Upper lobe of right lung (tissue), 1 donor: Measurements from ENCODE around the gene NPAS3. TPM values are rescaled to one million over a fixed set of nuclear protein-coding genes. Genes with fewer than 3 reads are reported as not detected.

Experiments
- ATAC-seq: fragments of 200-7000 bp; cut with Tn5 transposase; one replicate; pipeline ENCODE4 v1.9.1; 2020; ENCODE audit warnings: mild to moderate bottlenecking, moderate library complexity
- DNase-seq: peaks from one replicate; pipeline ENCODE4 v3.0.0-alpha.2; 2020
- H3K27ac ChIP-seq: fragments of 200-600 bp; one replicate; pipeline ENCODE4 v1.8.0; 2022
- H3K27me3 ChIP-seq: fragments of 200-600 bp; one replicate; pipeline ENCODE4 v1.8.0; 2022; ENCODE audit warnings: mild to moderate bottlenecking
- H3K36me3 ChIP-seq: fragments of 200-600 bp; one replicate; pipeline ENCODE4 v1.8.0; 2022
- H3K4me1 ChIP-seq: fragments of 200-600 bp; one replicate; pipeline ENCODE4 v1.8.0; 2022
- H3K4me3 ChIP-seq: fragments of 200-600 bp; one replicate; pipeline ENCODE4 v1.8.0; 2022; ENCODE audit warnings: mild to moderate bottlenecking
- H3K9me3 ChIP-seq: fragments of 200-600 bp; one replicate; pipeline ENCODE4 v1.8.0; 2022
- intact Hi-C: fragments of 100-400 bp; cut with DNase I; formaldehyde crosslinking; loops from one replicate; pipeline ENCODE4 v1.11.0; 2022
- total RNA-seq: library from RNA; stranded (reverse); fragmentation: NEBNext Ultra II Directional; extraction: Animal tissue kit (Norgen Biotek cat#: 25700); gene quantifications from one replicate; pipeline ENCODE4 v1.2.1, GENCODE V29; 2021
- TF ChIP-seq, protein P1 (sequence below): fragments of 200-600 bp; IDR thresholded peaks from one replicate; pipeline ENCODE4 v1.8.0; 2022; ENCODE audit warnings: antibody characterized with exemption
- donor health status: DM: no; HTN: yes; CAD: no; lungs with severe emphysema.

Gene NPAS3
- total RNA-seq, 1 donor from 2014 or later = 1.2 TPM

DNA sequence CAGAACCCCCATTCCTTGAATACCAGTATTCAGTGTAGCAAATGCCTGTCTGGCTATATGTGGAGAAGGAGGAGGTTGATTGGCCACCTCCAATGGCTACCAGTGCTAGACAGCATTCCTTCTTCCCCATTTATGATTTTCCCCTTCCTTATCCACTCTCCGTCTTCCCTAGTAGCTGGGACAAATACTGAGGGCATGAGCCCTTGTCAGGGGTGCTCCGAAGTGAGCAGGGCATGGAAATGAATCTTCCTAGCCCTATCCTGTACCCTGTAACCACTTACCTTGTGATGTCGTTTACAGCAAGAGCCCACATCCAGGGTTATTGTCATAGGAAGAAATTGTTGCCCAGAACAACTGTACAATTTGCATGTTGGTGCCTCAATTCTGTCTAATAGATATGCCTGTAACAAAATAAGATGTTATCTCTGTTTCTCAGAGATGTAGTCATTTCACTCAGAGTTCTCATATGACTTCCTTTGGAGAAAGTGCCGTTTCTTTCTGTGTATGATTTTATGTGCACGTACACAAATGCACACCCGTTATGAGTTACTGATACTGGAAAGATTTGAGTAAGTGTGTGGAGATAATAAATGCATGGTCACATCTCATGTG, 588.5 kb downstream of the NPAS3 start:
- no peaks in the 10 kb centered on the region for H3K9me3 ChIP-seq
- TF ChIP-seq, protein P1, sequence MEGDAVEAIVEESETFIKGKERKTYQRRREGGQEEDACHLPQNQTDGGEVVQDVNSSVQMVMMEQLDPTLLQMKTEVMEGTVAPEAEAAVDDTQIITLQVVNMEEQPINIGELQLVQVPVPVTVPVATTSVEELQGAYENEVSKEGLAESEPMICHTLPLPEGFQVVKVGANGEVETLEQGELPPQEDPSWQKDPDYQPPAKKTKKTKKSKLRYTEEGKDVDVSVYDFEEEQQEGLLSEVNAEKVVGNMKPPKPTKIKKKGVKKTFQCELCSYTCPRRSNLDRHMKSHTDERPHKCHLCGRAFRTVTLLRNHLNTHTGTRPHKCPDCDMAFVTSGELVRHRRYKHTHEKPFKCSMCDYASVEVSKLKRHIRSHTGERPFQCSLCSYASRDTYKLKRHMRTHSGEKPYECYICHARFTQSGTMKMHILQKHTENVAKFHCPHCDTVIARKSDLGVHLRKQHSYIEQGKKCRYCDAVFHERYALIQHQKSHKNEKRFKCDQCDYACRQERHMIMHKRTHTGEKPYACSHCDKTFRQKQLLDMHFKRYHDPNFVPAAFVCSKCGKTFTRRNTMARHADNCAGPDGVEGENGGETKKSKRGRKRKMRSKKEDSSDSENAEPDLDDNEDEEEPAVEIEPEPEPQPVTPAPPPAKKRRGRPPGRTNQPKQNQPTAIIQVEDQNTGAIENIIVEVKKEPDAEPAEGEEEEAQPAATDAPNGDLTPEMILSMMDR = no peak
- intact Hi-C loops = no loop called here
- H3K27me3 ChIP-seq = no peaks in the 10 kb centered on the region
- DNase-seq = no peak
- H3K4me1 ChIP-seq = peaks cover 6% of the 10 kb centered on the region
- no peak for ATAC-seq
- H3K4me3 ChIP-seq = no peak overlapping the region
- H3K36me3 ChIP-seq = no peaks in the 10 kb centered on the region
- no peak overlapping the region for H3K27ac ChIP-seq

DNA sequence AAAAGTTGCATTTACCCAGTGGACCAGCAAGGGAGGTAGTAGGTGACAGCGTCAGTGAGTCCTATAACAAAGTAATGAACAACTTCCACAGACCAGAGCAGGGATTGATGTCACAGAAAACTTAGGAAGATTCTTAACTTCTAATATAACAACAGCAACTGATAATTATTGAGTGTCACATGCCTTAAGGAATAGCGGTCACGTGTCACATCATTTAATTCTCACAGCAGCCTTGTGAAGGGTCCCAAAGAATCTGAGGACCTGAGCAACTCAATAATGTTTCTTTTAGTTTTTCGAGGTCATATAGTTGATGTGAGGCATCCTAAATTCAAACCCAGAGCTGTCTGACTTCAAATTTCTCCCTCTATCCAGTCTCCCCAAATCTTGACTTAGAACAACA, 590.0 kb downstream of the NPAS3 start:
- DNase-seq = no peak
- Histone ChIP-seq H3K4me1 (peaks cover 6% of the 10 kb centered on the region), H3K27me3 (no peaks in the 10 kb centered on the region), H3K27ac (no peak overlapping the region), H3K9me3 (no peaks in the 10 kb centered on the region), H3K4me3 (no peak overlapping the region), H3K36me3 (no peaks in the 10 kb centered on the region)
- TF ChIP-seq, protein P1 = no peak
- intact Hi-C loops = no loop called here
- ATAC-seq = no peak

DNA sequence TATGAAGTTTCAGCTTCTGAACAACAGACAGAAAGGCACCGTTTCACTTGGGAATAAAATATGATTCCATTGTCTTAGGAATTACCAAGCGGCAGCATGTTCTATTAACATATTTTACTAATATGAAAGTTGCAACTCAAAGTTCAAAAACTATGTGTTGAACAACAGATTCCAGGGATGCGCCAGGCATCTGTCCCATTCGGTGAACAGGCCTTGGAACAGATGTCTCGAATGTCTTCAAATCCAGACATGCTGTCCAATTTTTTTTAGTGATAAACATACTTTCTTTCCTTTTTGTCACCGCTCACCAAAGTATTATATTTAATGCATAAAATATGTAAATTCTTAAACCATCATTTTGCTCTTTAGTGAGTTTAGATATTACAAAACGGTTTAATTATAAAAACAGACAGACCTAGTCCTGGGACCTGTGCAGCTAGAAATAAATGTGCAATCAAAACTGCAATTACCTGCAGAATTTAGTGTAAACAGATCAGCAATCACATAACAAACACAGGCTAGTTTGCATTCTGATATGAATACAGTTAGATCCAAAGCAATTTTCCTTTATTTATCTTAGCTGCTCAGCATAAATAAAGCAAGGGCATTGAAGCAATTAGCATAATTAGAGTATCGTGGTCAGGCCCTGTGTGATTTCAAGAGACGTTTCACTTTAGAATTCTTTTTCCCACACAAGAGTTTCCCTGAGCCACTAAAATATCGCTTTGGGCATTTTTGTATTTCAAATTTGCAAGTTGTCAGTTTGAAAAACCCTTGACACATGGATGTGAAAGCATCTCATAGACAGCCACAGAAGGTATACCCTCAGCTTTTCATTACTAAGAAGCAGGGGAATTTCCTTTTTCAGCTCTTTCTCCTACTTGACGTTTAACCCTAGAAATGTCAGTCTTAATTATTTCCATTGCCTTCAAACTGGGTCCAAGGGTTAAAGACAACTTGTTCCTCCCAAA, 591.4 kb downstream of the NPAS3 start:
- H3K27ac ChIP-seq = no peak overlapping the region
- ATAC-seq = no peak
- DNase-seq = no peak
- no peaks in the 10 kb centered on the region for H3K27me3 ChIP-seq
- no peaks in the 10 kb centered on the region for H3K36me3 ChIP-seq
- H3K4me1 ChIP-seq = peaks cover 6% of the 10 kb centered on the region
- H3K9me3 ChIP-seq = no peaks in the 10 kb centered on the region
- intact Hi-C loops = no loop called here
- no peak overlapping the region for H3K4me3 ChIP-seq
- TF ChIP-seq, protein P1 = no peak

DNA sequence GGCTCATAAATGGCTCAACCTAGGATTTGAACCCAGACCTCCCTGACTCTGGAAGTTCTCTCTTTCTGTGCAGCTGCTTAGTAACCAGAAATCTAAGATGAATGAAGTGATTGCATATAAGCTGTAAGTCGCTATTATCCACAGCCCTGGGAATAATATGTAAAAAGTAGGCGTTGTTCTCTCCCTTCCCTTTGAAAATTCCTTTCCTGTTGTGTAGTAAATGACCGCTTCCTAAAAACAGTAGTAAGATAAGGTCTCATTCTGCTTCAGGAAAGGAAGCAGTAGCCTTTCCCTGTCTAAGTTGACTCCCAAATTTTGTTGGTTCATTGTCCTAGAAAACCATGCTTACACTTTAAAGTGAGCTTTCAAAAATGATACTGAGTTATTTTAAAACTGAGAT, 593.9 kb downstream of the NPAS3 start:
- no peaks in the 10 kb centered on the region for H3K27me3 ChIP-seq
- intact Hi-C loops = no loop called here
- no peaks in the 10 kb centered on the region for H3K36me3 ChIP-seq
- ATAC-seq (no peak), DNase-seq (no peak)
- H3K9me3 ChIP-seq = no peaks in the 10 kb centered on the region
- no peak overlapping the region for H3K4me3 ChIP-seq
- no peak overlapping the region for H3K27ac ChIP-seq
- TF ChIP-seq, protein P1 = no peak
- H3K4me1 ChIP-seq = no peaks in the 10 kb centered on the region

DNA sequence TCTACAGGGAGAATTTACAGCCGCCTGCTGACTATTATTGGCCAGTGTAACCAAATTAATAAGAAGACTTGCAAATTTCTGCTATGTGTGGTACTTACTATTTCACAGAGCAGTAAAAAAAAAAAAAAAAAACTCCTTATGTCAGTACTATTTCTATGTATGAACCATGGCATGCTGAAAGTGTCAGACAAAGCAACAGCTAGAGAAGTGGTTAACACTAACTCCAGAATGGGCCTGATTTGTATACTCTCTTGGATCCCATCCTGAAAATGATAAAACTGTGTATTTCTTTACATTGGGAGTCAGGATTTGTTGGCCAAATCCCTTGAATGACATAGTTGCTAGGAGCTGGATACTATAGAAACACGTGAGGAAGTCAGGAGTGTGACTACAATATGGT, 595.4 kb downstream of the NPAS3 start:
- intact Hi-C loops = no loop called here
- Histone ChIP-seq H3K36me3 (no peaks in the 10 kb centered on the region), H3K27me3 (no peaks in the 10 kb centered on the region), H3K27ac (no peak overlapping the region), H3K4me3 (no peak overlapping the region), H3K9me3 (no peaks in the 10 kb centered on the region), H3K4me1 (no peaks in the 10 kb centered on the region)
- TF ChIP-seq, protein P1 = no peak
- no peak for DNase-seq
- ATAC-seq = no peak
